ENCODE data around the gene KRT40.

Gene KRT40

GRCh38 chr17:40950176-40950575, 34.0 kb downstream of the KRT40 start:
- H3K27me3 Mint-ChIP-seq = peaks cover 59% of the 10 kb centered on the region
- H3K9me3 Mint-ChIP-seq = no peaks in the 10 kb centered on the region
- H3K27ac Mint-ChIP-seq = no peak overlapping the region
- no peaks in the 10 kb centered on the region for H3K36me3 Mint-ChIP-seq
- no peaks in the 10 kb centered on the region for H3K4me1 Mint-ChIP-seq
- no peak overlapping the region for H3K4me3 Mint-ChIP-seq
- no peak for ATAC-seq

GRCh38 chr17:40949418-40949817, 34.7 kb downstream of the KRT40 start:
- Mint-ChIP-seq H3K36me3 (no peaks in the 10 kb centered on the region), H3K9me3 (no peaks in the 10 kb centered on the region), H3K4me1 (no peaks in the 10 kb centered on the region), H3K27ac (no peak overlapping the region), H3K27me3 (peaks cover 65% of the 10 kb centered on the region), H3K4me3 (no peak overlapping the region)
- ATAC-seq = no peak

GRCh38 chr17:40947929-40948328, 36.2 kb downstream of the KRT40 start:
- no peaks in the 10 kb centered on the region for H3K4me1 Mint-ChIP-seq
- no peak for ATAC-seq
- H3K27me3 Mint-ChIP-seq = peaks cover 59% of the 10 kb centered on the region
- H3K27ac Mint-ChIP-seq = no peak overlapping the region
- no peaks in the 10 kb centered on the region for H3K9me3 Mint-ChIP-seq
- no peak overlapping the region for H3K4me3 Mint-ChIP-seq
- H3K36me3 Mint-ChIP-seq = no peaks in the 10 kb centered on the region

- no peak for ATAC-seq
These were observed 38.7 kb downstream of the KRT40 start for GRCh38 chr17:40945414-40945813.

DNA sequence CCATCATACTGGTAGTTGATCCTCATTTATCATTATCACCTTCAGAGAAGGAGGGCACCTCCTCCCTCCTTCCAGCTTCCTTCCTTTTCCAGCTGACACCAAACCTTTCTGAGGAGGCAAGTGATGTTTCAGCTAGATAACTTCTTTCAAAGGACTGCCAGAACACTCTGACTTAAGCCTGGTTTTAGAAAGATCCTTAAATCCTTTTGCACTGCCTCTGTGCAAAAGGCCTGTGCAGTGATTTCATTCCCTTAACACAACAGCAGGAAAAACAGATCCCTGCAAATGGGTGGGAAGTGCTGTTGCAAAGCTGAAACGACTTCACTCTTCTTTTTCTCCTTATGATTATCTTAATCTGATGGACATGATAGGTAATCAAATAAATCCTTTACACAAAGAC, 39.6 kb downstream of the KRT40 start:
- H3K4me3 Mint-ChIP-seq = no peak overlapping the region
- H3K9me3 Mint-ChIP-seq = peaks cover 7% of the 10 kb centered on the region
- no peak for ATAC-seq
- no peaks in the 10 kb centered on the region for H3K4me1 Mint-ChIP-seq
- peaks cover 54% of the 10 kb centered on the region for H3K27me3 Mint-ChIP-seq
- no peak overlapping the region for H3K27ac Mint-ChIP-seq
- H3K36me3 Mint-ChIP-seq = no peaks in the 10 kb centered on the region

More at GRCh38 chr17:40945414-40945813, 38.7 kb downstream of the KRT40 start:
- H3K4me3 Mint-ChIP-seq = no peak overlapping the region
- no peaks in the 10 kb centered on the region for H3K4me1 Mint-ChIP-seq
- H3K36me3 Mint-ChIP-seq = no peaks in the 10 kb centered on the region
- H3K27me3 Mint-ChIP-seq = peaks cover 60% of the 10 kb centered on the region
- no peak overlapping the region for H3K27ac Mint-ChIP-seq
- peaks cover 7% of the 10 kb centered on the region for H3K9me3 Mint-ChIP-seq

GRCh38 chr17:40942553-40942952, 41.6 kb downstream of the KRT40 start:
- H3K9me3 Mint-ChIP-seq = peaks cover 7% of the 10 kb centered on the region
- no peak overlapping the region for H3K4me3 Mint-ChIP-seq
- H3K27ac Mint-ChIP-seq = no peak overlapping the region
- ATAC-seq = no peak
- H3K4me1 Mint-ChIP-seq = no peaks in the 10 kb centered on the region
- no peaks in the 10 kb centered on the region for H3K36me3 Mint-ChIP-seq
- H3K27me3 Mint-ChIP-seq = peaks cover 49% of the 10 kb centered on the region

DNA sequence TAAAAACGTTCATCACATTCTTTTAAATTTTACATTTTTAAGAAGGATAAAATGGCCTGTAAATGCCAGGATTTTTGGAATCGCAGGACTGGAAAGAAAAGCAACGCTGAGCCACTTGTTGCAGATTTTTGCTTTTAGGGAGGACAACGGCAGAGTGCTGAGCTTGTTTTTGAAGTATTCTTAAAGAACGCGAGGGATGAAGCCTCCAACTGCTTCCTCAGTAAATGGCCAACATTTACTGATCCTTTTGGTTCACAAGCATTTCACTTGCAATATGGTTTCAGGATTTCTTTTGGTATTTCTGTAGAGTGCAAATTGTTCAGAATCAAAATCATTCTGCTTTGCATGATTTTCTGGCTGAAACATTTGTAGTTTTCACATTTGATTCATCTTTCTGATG, 43.9 kb downstream of the KRT40 start:
- ATAC-seq = no peak
- Mint-ChIP-seq H3K27me3 (peaks cover 49% of the 10 kb centered on the region), H3K9me3 (peaks cover 7% of the 10 kb centered on the region), H3K4me1 (no peaks in the 10 kb centered on the region), H3K27ac (no peak overlapping the region), H3K36me3 (no peaks in the 10 kb centered on the region), H3K4me3 (no peak overlapping the region)

DNA sequence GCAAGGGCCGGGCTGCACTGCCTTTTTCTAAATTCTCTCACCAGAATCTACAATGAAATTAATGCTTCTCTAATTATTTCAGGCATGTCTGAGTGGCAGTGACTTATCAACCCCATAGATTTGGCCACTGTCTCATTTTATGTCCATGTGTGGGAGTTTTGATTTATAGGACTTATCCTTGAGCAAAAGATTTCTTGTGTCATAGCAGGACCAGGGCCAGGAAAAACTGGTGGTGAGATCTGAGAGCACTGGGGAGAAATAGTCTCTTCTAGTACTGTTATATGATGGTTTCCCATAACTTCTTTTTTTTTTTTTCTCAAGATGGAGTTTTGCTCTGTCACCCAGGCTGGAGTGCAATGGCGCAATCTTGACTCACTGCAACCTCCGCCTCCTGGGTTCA, 45.1 kb downstream of the KRT40 start:
- Mint-ChIP-seq H3K9me3 (peaks cover 7% of the 10 kb centered on the region), H3K4me1 (no peaks in the 10 kb centered on the region), H3K4me3 (no peak overlapping the region), H3K27ac (no peak overlapping the region), H3K36me3 (no peaks in the 10 kb centered on the region), H3K27me3 (peaks cover 48% of the 10 kb centered on the region)
- no peak for ATAC-seq

- Mint-ChIP-seq H3K36me3 (no peaks in the 10 kb centered on the region), H3K27ac (no peak within 1 kb of the TSS), H3K4me3 (no peak within 1 kb of the TSS), H3K9me3 (peaks cover 3% of the 10 kb centered on the region), H3K4me1 (no peaks in the 10 kb centered on the region), H3K27me3 (peaks cover 40% of the 10 kb centered on the region)
- no peak for ATAC-seq
These were observed 46.7 kb downstream of the KRT40 start, which contains the start of gene KRT23 for GRCh38 chr17:40937384-40937819. KRT23 (minus strand) TSS chr17:40937646; CDS start chr17:40936603, 1,043 bp downstream.

- Mint-ChIP-seq H3K9me3 (no peaks in the 10 kb centered on the region), H3K4me1 (no peaks in the 10 kb centered on the region), H3K27ac (no peak overlapping the region), H3K27me3 (peaks cover 36% of the 10 kb centered on the region), H3K36me3 (no peaks in the 10 kb centered on the region), H3K4me3 (no peak overlapping the region)
- ATAC-seq = no peak
These were observed 47.1 kb downstream of the KRT40 start for GRCh38 chr17:40936976-40937375.

DNA sequence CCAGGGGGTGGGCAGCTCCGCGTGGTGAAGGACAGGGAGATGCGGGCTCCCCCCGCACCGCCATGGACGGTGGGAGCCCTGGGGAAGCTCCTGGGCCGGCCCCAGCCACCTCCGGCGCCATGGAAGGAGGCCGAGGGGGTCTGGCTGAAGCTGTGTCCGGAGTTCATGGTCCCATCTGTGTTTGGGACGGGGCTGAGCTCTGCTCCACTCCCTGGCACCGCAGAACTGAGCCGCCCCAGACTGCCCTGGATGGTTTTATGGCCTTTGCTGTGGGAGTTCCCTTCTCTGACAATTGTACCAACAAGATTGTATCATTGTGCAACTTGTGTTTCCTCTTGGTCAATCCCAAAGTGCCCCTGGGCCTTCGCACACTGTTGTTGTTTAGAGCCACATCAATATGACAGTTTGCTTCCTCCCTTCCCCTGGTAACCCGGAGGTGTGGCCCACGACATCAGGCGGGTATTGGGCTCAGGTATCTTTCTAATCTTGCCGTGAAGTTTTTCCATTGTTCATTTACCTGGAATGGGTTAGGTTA, 47.6 kb downstream of the KRT40 start:
- Mint-ChIP-seq H3K36me3 (no peaks in the 10 kb centered on the region), H3K9me3 (no peaks in the 10 kb centered on the region), H3K27me3 (peaks cover 36% of the 10 kb centered on the region), H3K4me3 (no peak overlapping the region), H3K4me1 (no peaks in the 10 kb centered on the region), H3K27ac (no peak overlapping the region)
- no peak for ATAC-seq

DNA sequence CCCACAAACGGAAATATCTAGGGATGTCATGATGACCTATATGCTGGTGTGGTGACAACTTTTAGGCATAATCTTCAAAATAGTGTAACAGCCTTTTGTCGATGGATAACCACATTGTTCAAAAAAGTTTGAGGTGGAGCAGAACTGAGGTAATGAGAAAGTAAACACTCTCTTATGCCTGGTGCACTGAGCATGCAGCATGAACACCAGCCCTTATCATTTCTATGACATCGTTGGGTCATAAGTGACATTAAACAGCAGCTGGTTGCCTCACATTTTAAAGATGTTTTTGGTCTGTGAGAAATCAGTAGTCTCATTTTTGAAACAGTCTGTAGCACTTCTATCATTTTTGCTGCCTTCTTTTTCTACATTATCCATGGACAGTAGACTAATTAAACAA, 48.5 kb downstream of the KRT40 start:
- no peaks in the 10 kb centered on the region for H3K4me1 Mint-ChIP-seq
- H3K27ac Mint-ChIP-seq = no peak overlapping the region
- ATAC-seq = no peak
- H3K36me3 Mint-ChIP-seq = no peaks in the 10 kb centered on the region
- H3K4me3 Mint-ChIP-seq = no peak overlapping the region
- H3K9me3 Mint-ChIP-seq = no peaks in the 10 kb centered on the region
- peaks cover 36% of the 10 kb centered on the region for H3K27me3 Mint-ChIP-seq

- H3K27me3 Mint-ChIP-seq = peaks cover 36% of the 10 kb centered on the region
- H3K27ac Mint-ChIP-seq = no peak overlapping the region
- no peak overlapping the region for H3K4me3 Mint-ChIP-seq
- no peaks in the 10 kb centered on the region for H3K9me3 Mint-ChIP-seq
- no peak for ATAC-seq
- no peaks in the 10 kb centered on the region for H3K36me3 Mint-ChIP-seq
- H3K4me1 Mint-ChIP-seq = no peaks in the 10 kb centered on the region
These were observed 51.5 kb downstream of the KRT40 start for GRCh38 chr17:40932608-40933007.

DNA sequence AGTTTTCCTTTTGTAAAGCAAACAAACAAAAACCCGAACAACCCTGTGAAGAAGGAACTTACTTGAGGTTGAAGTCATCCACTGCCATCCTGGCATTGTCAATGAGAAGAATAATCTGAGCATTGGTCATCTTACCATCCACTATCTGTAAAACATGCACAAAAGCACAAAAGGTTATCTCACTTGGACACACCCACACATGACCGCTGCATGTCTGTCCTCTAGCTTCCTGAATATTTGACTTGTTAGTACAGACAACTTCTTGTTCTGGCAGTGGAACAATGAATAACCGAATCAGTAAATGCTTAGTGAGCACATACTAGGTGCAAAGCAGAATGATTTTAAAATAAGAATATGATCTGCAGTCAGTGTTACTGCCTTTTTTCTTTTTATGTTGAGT, 52.8 kb downstream of the KRT40 start:
- H3K9me3 Mint-ChIP-seq = no peaks in the 10 kb centered on the region
- H3K27me3 Mint-ChIP-seq = peaks cover 36% of the 10 kb centered on the region
- no peak overlapping the region for H3K27ac Mint-ChIP-seq
- no peaks in the 10 kb centered on the region for H3K36me3 Mint-ChIP-seq
- no peaks in the 10 kb centered on the region for H3K4me1 Mint-ChIP-seq
- ATAC-seq = no peak
- H3K4me3 Mint-ChIP-seq = no peak overlapping the region

All from stimulated activated memory B cell treated with anti-CD40 and anti-IgM and Interleukin-4, amounts not matched to agents 10 μg/mL and 1 μg/mL and 100 μg/mL, for 72 hours (primary cell).